ENCODE data around the gene CHRNA4.

Gene CHRNA4

GRCh38 chr20:63376283-63377250 is 15.4 kb upstream of the CHRNA4 start:
- no peak for DNase-seq

GRCh38 chr20:63375438-63375837 is 14.3 kb upstream of the CHRNA4 start:
- DNase-seq, result no peak

- no peak for DNase-seq
Observed at GRCh38 chr20:63374504-63374903, 13.4 kb upstream of the CHRNA4 start.

GRCh38 chr20:63373996-63374395 is 12.8 kb upstream of the CHRNA4 start:
- DNase-seq, result no peak

- no peak for DNase-seq
Observed at GRCh38 chr20:63372971-63373885, 12.1 kb upstream of the CHRNA4 start.

- DNase-seq, result no peak
Observed at GRCh38 chr20:63371291-63371865, 10.2 kb upstream of the CHRNA4 start.

- no peak for DNase-seq
Observed at GRCh38 chr20:63370618-63371187, 9.6 kb upstream of the CHRNA4 start.

- DNase-seq, result no peak
Observed at GRCh38 chr20:63369724-63370617, 8.8 kb upstream of the CHRNA4 start.

GRCh38 chr20:63369024-63369530 is 7.9 kb upstream of the CHRNA4 start:
- DNase-seq, result no peak

GRCh38 chr20:63368151-63368550 is 7.0 kb upstream of the CHRNA4 start:
- DNase-seq, result no peak

GRCh38 chr20:63367446-63368055 is 6.4 kb upstream of the CHRNA4 start:
- DNase-seq, result no peak

GRCh38 chr20:63366390-63367365 is 5.5 kb upstream of the CHRNA4 start:
- no peak for DNase-seq

- no peak for DNase-seq
Observed at GRCh38 chr20:63365601-63366389, 4.6 kb upstream of the CHRNA4 start.

GRCh38 chr20:63364801-63365585 is 3.8 kb upstream of the CHRNA4 start:
- no peak for DNase-seq

GRCh38 chr20:63363981-63364561 is 2.9 kb upstream of the CHRNA4 start:
- no peak for DNase-seq

- DNase-seq, result no peak
Observed at GRCh38 chr20:63363013-63363957, 2.1 kb upstream of the CHRNA4 start.
